GM23338 (cell line): Measurements from ENCODE around the gene CZIB. TPM values are rescaled to one million over a fixed set of nuclear protein-coding genes. Genes with fewer than 3 reads are reported as not detected.
A peak's percentile ranks its signal among the peaks of the same experiment; 100 is the strongest.

Experiments
- ATAC-seq: fragments of 200-7000 bp; cut with Tn5 transposase; 3 replicates; pipeline ENCODE4 v1.9.1; 2020
- DNase-seq: peaks from one replicate; pipeline ENCODE4 v3.0.0-alpha.2; 2015; ENCODE audit warnings: low spot score
- H2AFZ ChIP-seq: fragments of 200-600 bp; sonication (generic); 2 replicates; pipeline ENCODE4 v1.8.0; 2016; ENCODE audit warnings: antibody characterized with exemption, mild to moderate bottlenecking, moderate library complexity
- H3F3A ChIP-seq: fragments of 200-600 bp; sonication (generic); replicated peaks from 2 replicates; pipeline ENCODE4 v1.8.0; 2017; ENCODE audit warnings: antibody characterized with exemption, mixed run types, low read depth
- H3K27ac ChIP-seq: fragments of 200-600 bp; sonication (generic); 2 replicates; pipeline ENCODE4 v1.6.1; 2016; ENCODE audit warnings: low read depth
- H3K27me3 ChIP-seq: fragments of 200-600 bp; sonication (generic); 2 replicates; pipeline ENCODE4 v1.8.0; 2016; ENCODE audit warnings: mild to moderate bottlenecking, mixed run types, moderate library complexity; ENCODE audit not compliant: insufficient read depth
- H3K36me3 ChIP-seq: fragments of 200-600 bp; sonication (generic); 2 replicates; pipeline ENCODE4 v1.8.0; 2016; ENCODE audit warnings: mild to moderate bottlenecking; ENCODE audit not compliant: insufficient read depth
- H3K4me1 ChIP-seq: fragments of 200-600 bp; sonication (generic); 2 replicates; pipeline ENCODE4 v1.8.0; 2016; ENCODE audit warnings: mild to moderate bottlenecking, moderate library complexity; ENCODE audit not compliant: insufficient read depth
- H3K4me2 ChIP-seq: fragments of 200-600 bp; sonication (generic); 2 replicates; pipeline ENCODE4 v1.7.1; 2017; ENCODE audit warnings: mixed run types
- H3K4me3 ChIP-seq: fragments of 200-600 bp; sonication (generic); 2 replicates; pipeline ENCODE4 v1.6.1; 2016; ENCODE audit warnings: mixed run types
- H3K79me2 ChIP-seq: fragments of 200-600 bp; sonication (generic); replicated peaks from 2 replicates; pipeline ENCODE4 v1.8.0; 2017; ENCODE audit warnings: mild to moderate bottlenecking; ENCODE audit not compliant: insufficient read depth
- H3K9me2 ChIP-seq: fragments of 200-600 bp; sonication (generic); 2 replicates; pipeline ENCODE4 v1.8.0; 2017; ENCODE audit not compliant: insufficient read depth
- H4K20me1 ChIP-seq: fragments of 200-600 bp; sonication (generic); replicated peaks from 2 replicates; pipeline ENCODE4 v1.8.0; 2017; ENCODE audit warnings: mild to moderate bottlenecking; ENCODE audit not compliant: insufficient read depth
- H3K27ac Mint-ChIP-seq: 2 replicates; pipeline ENCODE4 v1.8.0; 2020; ENCODE audit warnings: inconsistent platforms, mild to moderate bottlenecking, moderate library complexity, mixed read lengths
- H3K27me3 Mint-ChIP-seq: 3 replicates; pipeline ENCODE4 v1.8.0; 2022; ENCODE audit warnings: low read depth, mild to moderate bottlenecking, moderate library complexity, mixed read lengths, inconsistent platforms; ENCODE audit not compliant: insufficient read depth, poor library complexity
- H3K36me3 Mint-ChIP-seq: 3 replicates; pipeline ENCODE4 v1.8.0; 2021; ENCODE audit warnings: low read depth, mild to moderate bottlenecking, inconsistent platforms, moderate library complexity, mixed read lengths
- H3K4me1 Mint-ChIP-seq: 3 replicates; pipeline ENCODE4 v1.8.0; 2020; ENCODE audit warnings: mild to moderate bottlenecking, inconsistent platforms, mixed read lengths
- H3K4me3 Mint-ChIP-seq: 3 replicates; pipeline ENCODE4 v1.8.0; 2021; ENCODE audit warnings: moderate library complexity, mild to moderate bottlenecking, inconsistent platforms, mixed read lengths
- H3K9me3 Mint-ChIP-seq: 3 replicates; pipeline ENCODE4 v1.8.0; 2020; ENCODE audit warnings: moderate library complexity, mild to moderate bottlenecking, inconsistent platforms, mixed read lengths
- CREB1 ChIP-seq: fragments of 250-450 bp; sonication (Bioruptor Pico); IDR thresholded peaks from 2 replicates; pipeline ENCODE4 v1.5.0; 2020; ENCODE audit warnings: low read depth, mild to moderate bottlenecking, moderate library complexity
- CTCF ChIP-seq, 2 experiments: fragments of 200-600 bp in 1 of 2; sonication (generic) in 1 of 2; conservative IDR thresholded peaks; 2 replicates each; pipeline versions ENCODE4 v1.5.1 to v1.6.1; 2016 to 2017; ENCODE audit warnings: antibody characterized with exemption in 2 of 2, low read depth in 2 of 2, mild to moderate bottlenecking in 2 of 2, moderate library complexity in 1 of 2
- ETS1 ChIP-seq: IDR thresholded peaks from 2 replicates; pipeline ENCODE4 v1.6.1; 2016; ENCODE audit warnings: antibody characterized with exemption
- EZH2 ChIP-seq: fragments of 200-600 bp; sonication (generic); IDR thresholded peaks from one replicate; pipeline ENCODE4 v1.8.0; 2017; ENCODE audit warnings: antibody characterized with exemption, mild to moderate bottlenecking, low read depth; ENCODE audit not compliant: unreplicated experiment
- EZH2phosphoT487 ChIP-seq: fragments of 200-600 bp; sonication (generic); IDR thresholded peaks from one replicate; pipeline ENCODE4 v1.8.1; 2018; ENCODE audit warnings: antibody characterized with exemption; ENCODE audit not compliant: unreplicated experiment
- JUNB ChIP-seq: IDR thresholded peaks from one replicate; pipeline ENCODE4 v1.6.1; 2016; ENCODE audit warnings: antibody characterized with exemption; ENCODE audit not compliant: unreplicated experiment
- NANOG ChIP-seq: IDR thresholded peaks from 2 replicates; pipeline ENCODE4 v1.6.1; 2016; ENCODE audit warnings: antibody characterized with exemption, borderline replicate concordance
- POLR2AphosphoS5 ChIP-seq: IDR thresholded peaks from 2 replicates; pipeline ENCODE4 v1.6.1; 2016; ENCODE audit warnings: antibody characterized with exemption, low read depth
- STAT1 ChIP-seq: IDR thresholded peaks from one replicate; pipeline ENCODE4 v1.6.1; 2016; ENCODE audit warnings: antibody characterized with exemption; ENCODE audit not compliant: unreplicated experiment
- ZNF114 ChIP-seq: fragments of 250-450 bp; sonication (Bioruptor Pico); IDR thresholded peaks from 2 replicates; pipeline ENCODE4 v1.5.0; 2020; ENCODE audit warnings: mild to moderate bottlenecking, moderate library complexity
- ZNF331 ChIP-seq: fragments of 250-450 bp; sonication (Bioruptor Pico); IDR thresholded peaks from 2 replicates; pipeline ENCODE4 v1.5.0; 2020; ENCODE audit warnings: low read depth, mild to moderate bottlenecking, moderate library complexity
- polyA plus RNA-seq: library from polyadenylated mRNA; unstranded; fragments of >200 nt; fragmentation: Nextera tagmentation; extraction: Ambion mirVana; gene quantifications from 2 replicates; pipeline ENCODE4 v1.2.1, GENCODE V29; 2016
- total RNA-seq: library from RNA; depleted of rRNA; stranded (reverse); fragments of >200 nt; shearing (Covaris generic); gene quantifications from 2 replicates; pipeline ENCODE4 v1.2.3, GENCODE V29; 2014

The CZIB gene
- total and polyA plus RNA-seq, 2 experiments from 2014 or later, result 59.8 to 84.1 TPM

- Histone ChIP-seq H4K20me1 (no peaks in the 10 kb centered on the region; the same call in 1 of the 2 replicates), H3K4me3 (peak within 1 kb of the TSS; percentile 99), H3K4me2 (peak within 1 kb of the TSS; percentile 99), H3K27ac (peak within 1 kb of the TSS; percentile 21; the same call in 1 of the 2 replicates), H3F3A (0 out of 2 replicates have a peak, but pooled peaks cover 4% of the 10 kb centered on the region), H3K4me1 (peaks cover 3% of the 10 kb centered on the region), H3K36me3 (peaks cover 16% of the 10 kb centered on the region), H2AFZ (peak within 1 kb of the TSS; percentile 89), H3K9me2 (no peaks in the 10 kb centered on the region), H3K79me2 (peaks cover 29% of the 10 kb centered on the region), H3K27me3 (no peaks in the 10 kb centered on the region)
- peaks cover 7% of the 10 kb centered on the region for H3K4me1 Mint-ChIP-seq
- ATAC-seq (peak; percentile 96), DNase-seq (peak; percentile 98)
- peaks cover 16% of the 10 kb centered on the region for H3K27me3 Mint-ChIP-seq
- peaks cover 3% of the 10 kb centered on the region; the same call in 1 of the 3 replicates for H3K9me3 Mint-ChIP-seq
- peak within 1 kb of the TSS; percentile 94 for H3K27ac Mint-ChIP-seq
- H3K36me3 Mint-ChIP-seq, result peaks cover 20% of the 10 kb centered on the region
- TF ChIP-seq POLR2AphosphoS5 (peak; percentile 71), CTCF (conservative IDR thresholded peaks at IDR 0.05; ENCODE audit: low read depth in 2 of 2) (no peak), CREB1 (CRISPR knock-in tag) (peak; percentile 99), ETS1 (peak; percentile 79)
- peak within 1 kb of the TSS; percentile 92 for H3K4me3 Mint-ChIP-seq
Measured at GRCh38 chr1:53238197-53239155, 18.0 kb upstream of the CZIB start, which contains the start of gene MAGOH. Gene MAGOH (minus strand): TSS chr1:53238518. CDS start chr1:53238448, 70 bp downstream.

- peaks cover 23% of the 10 kb centered on the region for H3K36me3 ChIP-seq
- peak; percentile 24 for DNase-seq
- H3K27me3 Mint-ChIP-seq, result peaks cover 16% of the 10 kb centered on the region
- peaks cover 28% of the 10 kb centered on the region for H3K36me3 Mint-ChIP-seq
- H3K4me3 ChIP-seq, result peak overlapping the region; percentile 99
- H3K27me3 ChIP-seq, result no peaks in the 10 kb centered on the region
- H3F3A ChIP-seq, result 0 out of 2 replicates have a peak, but pooled peaks cover 4% of the 10 kb centered on the region
- no peak for ATAC-seq
- H4K20me1 ChIP-seq, result no peaks in the 10 kb centered on the region; the same call in 1 of the 2 replicates
- H3K4me1 Mint-ChIP-seq, result peaks cover 7% of the 10 kb centered on the region
- peak overlapping the region; percentile 92 for H3K4me3 Mint-ChIP-seq
- peak overlapping the region; percentile 99 for H3K4me2 ChIP-seq
- peaks cover 3% of the 10 kb centered on the region for H3K4me1 ChIP-seq
- peaks cover 3% of the 10 kb centered on the region; the same call in 1 of the 3 replicates for H3K9me3 Mint-ChIP-seq
- no peak overlapping the region; the same call in 1 of the 2 replicates for H3K27ac ChIP-seq
- peaks cover 29% of the 10 kb centered on the region for H3K79me2 ChIP-seq
- H3K27ac Mint-ChIP-seq, result peak overlapping the region; percentile 93
- H2AFZ ChIP-seq, result peak overlapping the region; percentile 89; the same call in 1 of the 2 replicates
- no peaks in the 10 kb centered on the region for H3K9me2 ChIP-seq
- TF ChIP-seq ZNF331 (no peak), CTCF (conservative IDR thresholded peaks at IDR 0.05; ENCODE audit: low read depth in 2 of 2) (no peak), JUNB (no peak), EZH2 (no peak), ZNF114 (CRISPR knock-in tag) (no peak), ETS1 (no peak), NANOG (no peak), STAT1 (no peak), EZH2phosphoT487 (no peak)
Measured at GRCh38 chr1:53237638-53238037, 17.2 kb upstream of the CZIB start.
